ENCODE results near the gene WDFY4.

The WDFY4 gene

DNA sequence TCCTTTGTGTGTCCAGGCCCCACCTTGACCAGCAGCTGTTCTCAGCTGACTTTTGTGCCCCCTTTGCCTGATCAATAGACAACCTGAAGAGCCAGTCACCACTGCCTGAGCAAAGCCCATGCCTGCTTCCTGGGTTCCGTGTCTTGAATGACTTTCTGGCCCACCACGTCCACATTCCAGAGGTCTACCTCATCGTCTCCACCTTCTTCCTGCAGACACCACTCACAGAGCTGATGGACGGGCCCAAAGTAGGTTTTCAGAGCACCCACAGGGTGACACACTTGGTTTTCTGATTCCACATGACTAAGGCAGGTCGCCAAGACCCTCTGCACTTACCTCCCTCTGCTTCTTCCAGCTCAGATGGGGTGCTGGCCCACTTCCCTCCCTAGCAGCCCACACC, 126.8 kb downstream of the WDFY4 start:
- Histone ChIP-seq H2AFZ (ENCODE audit: insufficient read depth, low read length, poor library complexity) (no peak overlapping the region), H3K14ac (ENCODE audit: low read length) (no peak overlapping the region), H3K79me2 (ENCODE audit: control insufficient read depth, insufficient read depth, low read length, poor library complexity) (no peaks in the 10 kb centered on the region), H4K8ac (ENCODE audit: low read depth, low read length) (no peak overlapping the region), H2BK5ac (ENCODE audit: low read depth, low read length, poor library complexity) (no peak overlapping the region), H3K9ac (ENCODE audit: low read length) (no peak overlapping the region), H3K27ac (ENCODE audit: low read depth, low read length) (no peak overlapping the region), H3K4ac (ENCODE audit: low read depth, low read length) (no peak overlapping the region), H2BK120ac (ENCODE audit: insufficient read depth, low read length, poor library complexity) (no peak overlapping the region), H3K36me3 (ENCODE audit: control insufficient read depth in 1 of 2, insufficient read depth in 2 of 2, low read length in 2 of 2) (no peaks in the 10 kb centered on the region), H3K4me3 (ENCODE audit: low read depth, low read length) (no peak overlapping the region), H3K23ac (ENCODE audit: low read length) (no peak overlapping the region), H4K12ac (ENCODE audit: low read depth, low read length) (no peak overlapping the region), H4K91ac (ENCODE audit: low read depth, low read length) (no peak overlapping the region), H2BK12ac (ENCODE audit: low read length) (no peak overlapping the region), H3K9me3 (ENCODE audit: insufficient read depth, low read depth, low read length) (peaks cover 2% of the 10 kb centered on the region), H3K4me1 (ENCODE audit: control insufficient read depth in 1 of 2, insufficient read depth in 2 of 2, low read length in 2 of 2) (peaks cover 0 to 4% of the 10 kb centered on the region in 2 experiments), H3K27me3 (ENCODE audit: insufficient read depth, low read length) (no peaks in the 10 kb centered on the region), H3K4me2 (ENCODE audit: low read length) (no peak overlapping the region), H2AK5ac (ENCODE audit: low read length) (no peak overlapping the region), H3K18ac (ENCODE audit: low read length) (no peak overlapping the region), H3K79me1 (ENCODE audit: low read length) (no peaks in the 10 kb centered on the region)
- DNase-seq: no peak
- WGBS (ENCODE audit: extremely low coverage, insufficient coverage, insufficient read length): no CpG with 5 or more reads among the region's 5 CpGs

DNA sequence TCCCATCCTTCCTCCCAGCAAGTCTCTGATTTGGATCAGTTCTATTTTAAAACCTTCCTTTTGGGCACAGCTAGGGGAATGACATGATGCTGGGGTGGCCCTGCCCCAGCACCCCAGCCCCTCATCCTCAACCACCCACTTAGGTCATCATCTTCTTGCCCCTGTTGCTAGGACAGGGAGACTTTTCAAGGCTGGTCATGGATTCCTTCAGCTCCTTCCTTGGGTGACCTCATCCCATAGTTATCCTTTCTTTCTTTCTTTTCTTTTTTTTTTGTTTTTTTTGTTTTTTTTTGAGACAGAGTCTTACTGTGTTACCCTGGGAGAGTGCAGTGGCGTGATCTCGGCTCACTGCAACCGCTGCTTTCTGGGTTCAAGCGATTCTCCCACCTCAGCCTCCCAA, 127.2 kb downstream of the WDFY4 start:
- no peak overlapping the region for H4K8ac ChIP-seq (ENCODE audit: low read depth, low read length)
- H4K91ac ChIP-seq (ENCODE audit: low read depth, low read length): no peak overlapping the region
- H2BK120ac ChIP-seq (ENCODE audit: insufficient read depth, low read length, poor library complexity): no peak overlapping the region
- no peak overlapping the region for H2BK5ac ChIP-seq (ENCODE audit: low read depth, low read length, poor library complexity)
- WGBS (ENCODE audit: extremely low coverage, insufficient coverage, insufficient read length): no CpG with 5 or more reads among the region's 4 CpGs
- H2AK5ac ChIP-seq (ENCODE audit: low read length): no peak overlapping the region
- no peak overlapping the region for H2BK12ac ChIP-seq (ENCODE audit: low read length)
- no peaks in the 10 kb centered on the region for H3K79me1 ChIP-seq (ENCODE audit: low read length)
- H3K36me3 ChIP-seq (ENCODE audit: control insufficient read depth in 1 of 2, insufficient read depth in 2 of 2, low read length in 2 of 2): no peaks in the 10 kb centered on the region
- H3K23ac ChIP-seq (ENCODE audit: low read length): no peak overlapping the region
- H3K4me1 ChIP-seq (ENCODE audit: control insufficient read depth in 1 of 2, insufficient read depth in 2 of 2, low read length in 2 of 2): peaks cover 0 to 4% of the 10 kb centered on the region in 2 experiments
- H3K18ac ChIP-seq (ENCODE audit: low read length): no peak overlapping the region
- H3K4me3 ChIP-seq (ENCODE audit: low read depth, low read length): no peak overlapping the region
- H3K27me3 ChIP-seq (ENCODE audit: insufficient read depth, low read length): no peaks in the 10 kb centered on the region
- H4K12ac ChIP-seq (ENCODE audit: low read depth, low read length): no peak overlapping the region
- H3K9ac ChIP-seq (ENCODE audit: low read length): no peak overlapping the region
- no peak overlapping the region for H3K4ac ChIP-seq (ENCODE audit: low read depth, low read length)
- H3K79me2 ChIP-seq (ENCODE audit: control insufficient read depth, insufficient read depth, low read length, poor library complexity): no peaks in the 10 kb centered on the region
- H3K14ac ChIP-seq (ENCODE audit: low read length): no peak overlapping the region
- peaks cover 2% of the 10 kb centered on the region for H3K9me3 ChIP-seq (ENCODE audit: insufficient read depth, low read depth, low read length)
- no peak for DNase-seq
- no peak overlapping the region for H2AFZ ChIP-seq (ENCODE audit: insufficient read depth, low read length, poor library complexity)
- no peak overlapping the region for H3K4me2 ChIP-seq (ENCODE audit: low read length)
- no peak overlapping the region for H3K27ac ChIP-seq (ENCODE audit: low read depth, low read length)

DNA sequence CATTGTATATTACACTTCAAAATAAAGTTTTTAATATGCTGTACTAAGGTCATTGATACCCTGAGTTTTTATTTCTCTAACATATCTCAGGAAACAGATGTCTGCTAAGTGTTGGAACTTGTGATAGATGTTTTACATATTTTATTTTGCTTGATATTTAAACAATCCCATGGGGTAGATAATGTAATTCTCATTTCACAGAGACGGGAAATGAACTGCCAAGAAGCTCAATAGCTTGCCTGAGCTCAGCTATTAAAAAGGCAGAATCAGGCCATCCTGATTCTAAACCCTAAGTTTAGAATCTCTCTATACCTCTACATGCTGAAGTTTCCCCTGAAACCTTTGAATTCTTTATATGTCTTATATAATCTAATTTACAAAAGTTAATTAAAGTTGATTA, 128.6 kb downstream of the WDFY4 start:
- H4K91ac ChIP-seq (ENCODE audit: low read depth, low read length): no peak overlapping the region
- H3K27me3 ChIP-seq (ENCODE audit: insufficient read depth, low read length): no peaks in the 10 kb centered on the region
- H2AFZ ChIP-seq (ENCODE audit: insufficient read depth, low read length, poor library complexity): no peak overlapping the region
- H3K79me2 ChIP-seq (ENCODE audit: control insufficient read depth, insufficient read depth, low read length, poor library complexity): no peaks in the 10 kb centered on the region
- no peaks in the 10 kb centered on the region for H3K36me3 ChIP-seq (ENCODE audit: control insufficient read depth in 1 of 2, insufficient read depth in 2 of 2, low read length in 2 of 2)
- H3K79me1 ChIP-seq (ENCODE audit: low read length): no peaks in the 10 kb centered on the region
- peaks cover 0 to 4% of the 10 kb centered on the region in 2 experiments for H3K4me1 ChIP-seq (ENCODE audit: control insufficient read depth in 1 of 2, insufficient read depth in 2 of 2, low read length in 2 of 2)
- no peak overlapping the region for H4K8ac ChIP-seq (ENCODE audit: low read depth, low read length)
- H3K14ac ChIP-seq (ENCODE audit: low read length): no peak overlapping the region
- no peak overlapping the region for H3K23ac ChIP-seq (ENCODE audit: low read length)
- no peak overlapping the region for H2AK5ac ChIP-seq (ENCODE audit: low read length)
- no peak overlapping the region for H3K4me2 ChIP-seq (ENCODE audit: low read length)
- no peak overlapping the region for H2BK12ac ChIP-seq (ENCODE audit: low read length)
- no peak overlapping the region for H3K27ac ChIP-seq (ENCODE audit: low read depth, low read length)
- no peak overlapping the region for H4K12ac ChIP-seq (ENCODE audit: low read depth, low read length)
- no peak overlapping the region for H3K4ac ChIP-seq (ENCODE audit: low read depth, low read length)
- no peak overlapping the region for H3K4me3 ChIP-seq (ENCODE audit: low read depth, low read length)
- H3K9ac ChIP-seq (ENCODE audit: low read length): no peak overlapping the region
- H3K18ac ChIP-seq (ENCODE audit: low read length): no peak overlapping the region
- no peak for DNase-seq
- WGBS (ENCODE audit: extremely low coverage, insufficient coverage, insufficient read length): no CpG with 5 or more reads among the region's 1 CpG
- H3K9me3 ChIP-seq (ENCODE audit: insufficient read depth, low read depth, low read length): peaks cover 2% of the 10 kb centered on the region
- no peak overlapping the region for H2BK5ac ChIP-seq (ENCODE audit: low read depth, low read length, poor library complexity)
- no peak overlapping the region for H2BK120ac ChIP-seq (ENCODE audit: insufficient read depth, low read length, poor library complexity)

DNA sequence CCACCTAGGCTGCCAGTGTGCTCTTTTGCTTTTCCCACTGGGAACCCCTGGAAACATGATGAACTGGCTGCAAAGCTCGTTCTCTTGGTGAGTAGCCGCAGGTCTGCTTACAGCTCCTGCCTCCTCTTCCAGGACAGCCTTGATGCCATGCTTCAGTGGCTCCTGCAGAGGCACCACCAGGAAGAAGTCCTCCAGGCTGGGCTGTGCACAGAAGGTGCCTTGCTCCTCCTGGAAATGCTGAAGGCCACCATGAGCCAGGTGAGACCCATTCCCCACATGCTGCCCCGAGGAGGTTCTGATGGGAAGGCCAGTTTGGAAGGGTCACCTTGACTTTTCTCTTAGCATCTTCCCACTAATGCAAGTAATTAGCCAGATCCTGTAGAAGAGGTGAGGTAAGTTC, 129.2 kb downstream of the WDFY4 start:
- H2BK120ac ChIP-seq (ENCODE audit: insufficient read depth, low read length, poor library complexity): no peak overlapping the region
- H3K23ac ChIP-seq (ENCODE audit: low read length): no peak overlapping the region
- H3K4me2 ChIP-seq (ENCODE audit: low read length): no peak overlapping the region
- no peaks in the 10 kb centered on the region for H3K79me1 ChIP-seq (ENCODE audit: low read length)
- no peak overlapping the region for H2AK5ac ChIP-seq (ENCODE audit: low read length)
- DNase-seq: no peak
- H2BK12ac ChIP-seq (ENCODE audit: low read length): no peak overlapping the region
- no CpG with 5 or more reads among the region's 3 CpGs for WGBS (ENCODE audit: extremely low coverage, insufficient coverage, insufficient read length)
- H3K4ac ChIP-seq (ENCODE audit: low read depth, low read length): no peak overlapping the region
- no peaks in the 10 kb centered on the region for H3K79me2 ChIP-seq (ENCODE audit: control insufficient read depth, insufficient read depth, low read length, poor library complexity)
- no peaks in the 10 kb centered on the region for H3K36me3 ChIP-seq (ENCODE audit: control insufficient read depth in 1 of 2, insufficient read depth in 2 of 2, low read length in 2 of 2)
- no peak overlapping the region for H4K12ac ChIP-seq (ENCODE audit: low read depth, low read length)
- H3K4me1 ChIP-seq (ENCODE audit: control insufficient read depth in 1 of 2, insufficient read depth in 2 of 2, low read length in 2 of 2): peaks cover 0 to 4% of the 10 kb centered on the region in 2 experiments
- no peak overlapping the region for H4K8ac ChIP-seq (ENCODE audit: low read depth, low read length)
- H3K18ac ChIP-seq (ENCODE audit: low read length): no peak overlapping the region
- H3K14ac ChIP-seq (ENCODE audit: low read length): no peak overlapping the region
- no peak overlapping the region for H3K4me3 ChIP-seq (ENCODE audit: low read depth, low read length)
- no peak overlapping the region for H2AFZ ChIP-seq (ENCODE audit: insufficient read depth, low read length, poor library complexity)
- no peaks in the 10 kb centered on the region for H3K27me3 ChIP-seq (ENCODE audit: insufficient read depth, low read length)
- no peak overlapping the region for H3K9ac ChIP-seq (ENCODE audit: low read length)
- peaks cover 2% of the 10 kb centered on the region for H3K9me3 ChIP-seq (ENCODE audit: insufficient read depth, low read depth, low read length)
- H2BK5ac ChIP-seq (ENCODE audit: low read depth, low read length, poor library complexity): no peak overlapping the region
- no peak overlapping the region for H4K91ac ChIP-seq (ENCODE audit: low read depth, low read length)
- no peak overlapping the region for H3K27ac ChIP-seq (ENCODE audit: low read depth, low read length)
